Measurements from ENCODE around the gene CDK18. TPM values are rescaled to one million over a fixed set of nuclear protein-coding genes. Genes with fewer than 3 reads are reported as not detected.

Gene CDK18
- total RNA-seq, 2 donors from 2014 or later, result 32.6 to 39.2 TPM

DNA sequence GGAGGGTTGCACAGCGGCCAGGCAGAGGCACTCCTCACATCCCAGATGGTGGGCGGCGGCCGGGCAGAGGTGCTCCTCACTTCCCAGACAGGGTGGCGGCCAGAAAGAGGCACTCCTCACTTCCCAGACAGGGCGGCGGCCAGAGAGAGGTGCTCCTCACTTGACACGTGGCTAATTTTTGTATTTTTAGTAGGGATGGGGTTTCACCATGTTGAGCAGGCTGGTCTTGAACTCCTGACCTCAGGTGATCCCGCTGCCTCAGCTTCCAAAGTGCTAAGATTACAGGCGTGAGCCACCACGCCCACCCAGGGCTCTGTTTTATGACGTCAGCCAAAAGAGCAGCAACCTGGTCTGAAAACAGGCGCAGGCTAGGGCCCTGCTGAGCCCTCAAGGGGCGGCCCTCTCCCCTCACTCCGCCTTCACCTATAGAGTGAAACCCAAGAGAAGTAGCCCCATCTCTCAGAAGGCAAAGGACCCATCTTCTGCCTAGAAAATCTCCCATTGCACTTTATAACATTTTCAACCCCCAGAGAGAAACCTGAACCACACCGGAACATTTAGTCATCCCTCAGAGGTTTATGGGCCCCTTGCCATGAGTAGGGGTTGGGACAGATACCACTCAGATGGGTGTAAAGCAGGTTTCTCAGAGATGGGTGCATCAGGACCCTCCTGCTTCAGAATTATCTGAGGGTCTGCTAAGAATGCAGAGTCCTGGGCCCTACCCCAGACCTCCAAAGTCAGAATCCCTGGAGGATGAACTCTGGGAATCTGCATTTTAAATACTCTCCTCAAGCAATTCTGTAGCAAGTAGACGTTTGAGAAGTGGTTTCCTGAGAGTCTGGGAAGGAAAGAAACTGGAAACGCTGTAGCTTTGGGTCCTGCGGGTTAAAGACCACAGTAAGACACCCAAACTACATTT lies 40.8 kb downstream of the CDK18 start:
- intact Hi-C loops (cut with DNase I, micrococcal nuclease), result no loop called here
- ATAC-seq (no peak), DNase-seq (no peak)

DNA sequence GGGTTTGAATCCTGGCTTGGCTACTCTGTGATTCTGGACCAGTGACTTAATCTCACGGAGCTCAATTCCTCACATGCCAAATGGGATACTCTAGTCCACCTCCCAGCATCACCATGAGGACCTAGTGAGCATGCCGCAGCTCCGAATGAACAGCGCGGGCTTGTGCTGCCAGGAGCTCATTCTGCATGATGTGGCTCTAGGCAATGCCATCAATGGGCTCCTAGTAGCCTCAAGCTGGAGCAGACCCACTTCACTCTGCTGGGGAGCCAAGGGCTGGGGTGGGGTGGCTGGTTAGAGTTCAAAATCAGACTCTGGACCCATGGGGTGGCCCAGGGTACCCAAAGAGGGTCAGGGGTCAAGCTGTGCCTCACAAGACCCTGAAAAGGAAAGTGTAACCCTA lies 41.5 kb downstream of the CDK18 start:
- ATAC-seq, result no peak
- DNase-seq, result no peak
- intact Hi-C loops (cut with DNase I, micrococcal nuclease), result no loop called here

GRCh38 chr1:205546541-205546940 lies 42.1 kb downstream of the CDK18 start:
- ATAC-seq (no peak), DNase-seq (no peak)
- intact Hi-C loops (cut with DNase I, micrococcal nuclease), result no loop called here

DNA sequence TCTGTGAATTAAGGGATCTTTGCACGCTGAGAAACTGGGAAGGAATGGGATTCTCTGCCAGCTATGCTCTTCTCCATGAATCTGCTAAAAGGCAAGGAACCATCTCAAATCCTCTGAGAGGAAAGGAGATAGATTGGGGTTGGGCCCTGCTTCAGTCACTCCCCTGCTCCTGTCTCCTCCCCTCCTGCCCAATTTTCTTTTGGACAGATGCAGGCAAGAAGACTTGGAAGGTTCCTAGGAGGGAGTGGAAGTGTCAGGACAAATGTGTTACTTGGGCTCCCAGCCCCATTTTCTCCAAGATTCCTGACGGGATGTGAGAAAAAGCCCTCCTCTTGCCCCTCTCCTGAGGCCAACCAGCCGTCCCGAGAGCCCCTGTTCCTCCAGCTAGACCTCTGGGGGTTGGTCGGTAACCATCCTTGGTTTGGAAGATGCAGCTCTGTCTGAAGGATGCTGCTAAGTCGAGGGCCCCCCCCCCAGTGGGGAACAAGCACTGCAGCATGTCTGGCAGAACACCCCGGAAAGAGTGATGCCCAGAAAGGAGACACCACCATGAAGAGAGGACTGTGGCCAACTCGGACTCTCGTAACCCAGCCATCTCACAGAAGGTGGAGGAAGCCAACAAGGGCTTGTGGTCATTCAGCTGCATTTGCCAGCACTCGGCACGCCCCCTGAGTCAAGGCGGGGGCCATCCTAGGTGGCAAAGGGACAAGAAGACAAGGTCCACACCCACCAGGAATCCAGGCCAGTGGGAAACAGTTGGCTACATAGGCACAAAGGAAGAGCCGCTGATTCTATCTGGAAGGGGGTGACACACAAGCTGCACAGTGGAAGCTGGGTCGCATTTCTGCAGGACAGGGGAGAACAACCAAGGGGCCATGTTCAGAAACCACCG lies 43.7 kb downstream of the CDK18 start:
- ATAC-seq (no peak), DNase-seq (no peak)
- intact Hi-C loops (cut with DNase I, micrococcal nuclease), result no loop called here

DNA sequence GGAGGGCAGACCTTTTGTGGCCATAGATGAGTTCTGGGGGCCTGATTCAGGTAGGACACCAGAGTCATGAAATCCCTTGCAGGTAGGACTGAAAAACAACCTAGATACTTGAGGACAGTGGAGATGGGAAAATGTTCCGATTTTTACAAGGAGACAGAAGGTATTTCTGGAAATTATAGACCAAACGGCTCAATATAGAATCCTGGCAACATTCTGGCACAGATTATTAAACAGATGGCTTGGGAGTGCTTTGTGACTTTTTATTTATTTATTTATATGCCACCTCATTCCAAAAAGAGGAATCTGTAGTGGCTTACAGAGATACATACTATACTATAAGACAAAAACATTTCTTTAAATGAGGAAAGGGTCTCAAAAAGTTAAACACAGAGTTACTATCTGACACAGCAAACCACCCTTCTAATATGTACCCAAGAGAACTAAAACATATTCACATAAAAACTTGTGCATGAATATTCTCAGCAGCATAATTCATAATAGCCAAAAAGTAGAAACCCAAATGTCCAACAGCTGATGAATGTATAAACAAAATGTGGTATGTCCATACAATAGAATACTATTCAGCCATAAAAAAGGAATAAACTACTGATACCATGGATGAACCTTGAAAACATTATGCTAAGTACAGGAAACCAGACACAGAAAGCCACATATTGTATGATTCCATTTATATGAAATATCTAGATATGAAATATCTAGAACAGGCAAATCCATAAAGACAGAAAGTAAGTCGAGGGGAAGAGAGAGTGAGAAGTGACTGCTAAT lies 49.8 kb downstream of the CDK18 start:
- ATAC-seq (no peak), DNase-seq (no peak)
- intact Hi-C loops (cut with DNase I, micrococcal nuclease), result no loop called here

DNA sequence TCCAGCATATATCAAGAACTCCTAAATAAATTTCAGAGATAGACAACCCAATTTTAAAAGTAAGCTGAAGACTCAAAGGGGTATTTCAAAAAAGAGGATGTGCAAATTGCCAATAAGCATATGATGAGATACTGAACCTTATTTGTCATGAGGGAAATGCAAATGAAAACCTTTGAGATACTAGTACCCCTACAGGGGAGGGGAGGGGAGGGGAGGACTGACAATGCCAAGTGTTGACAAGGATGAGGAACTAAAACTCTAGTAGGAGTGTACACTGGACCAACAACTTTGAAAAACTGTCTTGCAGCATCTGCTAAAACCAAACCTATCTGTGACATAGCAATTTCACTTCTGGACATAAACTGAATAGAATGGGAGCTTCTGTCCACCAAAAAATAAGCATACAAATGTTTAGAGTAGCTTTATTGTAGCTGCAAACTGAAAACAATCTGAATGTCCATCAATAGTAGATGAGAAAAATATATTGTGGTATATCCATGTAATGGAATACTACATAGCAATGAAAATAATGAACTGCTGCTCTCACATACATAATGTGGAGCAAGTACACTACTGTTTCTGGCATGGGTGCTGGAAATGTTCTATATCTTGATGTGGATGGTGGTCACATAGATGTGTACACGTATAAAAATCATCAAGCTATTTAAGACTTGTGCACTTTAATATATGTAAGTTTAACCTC lies 57.2 kb downstream of the CDK18 start:
- ATAC-seq, result no peak
- no peak for DNase-seq
- intact Hi-C loops (cut with DNase I, micrococcal nuclease), result no loop called here

DNA sequence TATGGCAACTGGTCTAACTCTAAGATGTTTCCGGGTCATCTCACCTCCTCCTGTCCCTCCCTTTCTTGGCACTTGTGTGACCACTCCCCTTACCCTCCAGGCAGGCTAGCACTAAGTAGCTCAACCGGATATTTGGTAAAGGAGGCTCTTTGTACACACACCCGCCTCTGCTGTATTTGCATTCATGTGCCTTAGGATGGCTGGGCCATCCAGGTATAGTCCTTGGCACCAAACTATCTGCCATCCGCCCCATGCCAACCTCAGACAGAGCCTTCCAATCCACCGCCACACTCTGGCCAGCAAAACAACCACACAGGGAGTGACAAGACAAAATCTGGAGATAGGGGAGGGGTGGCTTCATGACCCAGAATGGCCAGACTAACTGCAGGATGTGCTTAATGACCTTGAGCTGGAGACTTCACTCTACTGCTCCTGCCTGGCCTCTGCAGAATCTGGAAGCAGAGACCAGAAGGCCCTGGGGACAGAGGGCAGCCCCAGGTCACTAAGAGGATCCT lies 59.5 kb downstream of the CDK18 start:
- intact Hi-C loops (cut with DNase I, micrococcal nuclease), result no loop called here
- DNase-seq (peak; percentile 43 to 87), ATAC-seq (peak; percentile 85)

- intact Hi-C loops (cut with DNase I, micrococcal nuclease), result no loop called here
- ATAC-seq, result peak; percentile 74
- DNase-seq, result no peak
Observed at GRCh38 chr1:205565799-205566198, 61.3 kb downstream of the CDK18 start.

- ATAC-seq (no peak), DNase-seq (no peak)
- intact Hi-C loops (cut with DNase I, micrococcal nuclease), result no loop called here
Observed at GRCh38 chr1:205567716-205568115, 63.2 kb downstream of the CDK18 start.

- no peak for ATAC-seq
- peak in 1 of 2 donors; percentile 4 for DNase-seq
Observed at GRCh38 chr1:205568135-205568468, 63.6 kb downstream of the CDK18 start.

DNA sequence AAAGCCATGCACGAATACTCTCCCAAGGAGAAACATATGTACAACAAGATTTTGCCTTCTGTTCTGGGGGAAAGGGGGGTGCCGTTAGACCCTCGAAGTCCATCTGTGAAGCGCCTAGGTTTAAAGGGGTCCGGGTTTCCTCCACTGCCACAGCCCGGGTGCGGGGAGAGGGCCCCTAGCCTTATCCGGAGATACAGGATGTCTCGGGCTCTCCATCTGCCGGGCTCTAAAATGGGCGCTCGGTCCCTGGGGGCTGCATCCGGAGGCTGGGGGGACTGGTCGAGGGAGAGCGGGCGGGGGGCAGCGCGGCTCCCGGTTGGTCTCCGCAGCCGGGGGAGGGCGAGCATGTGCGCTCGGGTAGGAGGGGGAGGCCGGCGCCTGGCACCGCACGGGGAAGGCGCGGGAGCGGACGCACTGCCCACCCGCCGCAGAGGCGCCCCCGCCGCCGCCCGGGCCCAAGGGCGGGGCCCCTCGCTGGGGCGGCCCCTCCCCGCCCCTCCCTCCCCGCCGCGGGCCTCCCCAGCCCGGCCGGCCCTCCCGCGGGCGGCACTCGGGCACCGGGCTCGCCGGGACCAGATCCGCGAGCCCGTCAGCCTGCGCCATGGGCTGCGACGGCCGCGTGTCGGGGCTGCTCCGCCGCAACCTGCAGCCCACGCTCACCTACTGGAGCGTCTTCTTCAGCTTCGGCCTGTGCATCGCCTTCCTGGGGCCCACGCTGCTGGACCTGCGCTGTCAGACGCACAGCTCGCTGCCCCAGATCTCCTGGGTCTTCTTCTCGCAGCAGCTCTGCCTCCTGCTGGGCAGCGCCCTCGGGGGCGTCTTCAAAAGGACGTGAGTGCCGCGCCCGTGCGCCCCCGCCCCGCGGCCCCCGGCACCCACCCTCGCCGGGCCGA lies 64.2 kb downstream of the CDK18 start:
- intact Hi-C loops (cut with DNase I, micrococcal nuclease), result no loop called here
- ATAC-seq, result peak; percentile 45

More at GRCh38 chr1:205568135-205568468, 63.6 kb downstream of the CDK18 start:
- intact Hi-C loops (cut with DNase I, micrococcal nuclease), result no loop called here

DNA sequence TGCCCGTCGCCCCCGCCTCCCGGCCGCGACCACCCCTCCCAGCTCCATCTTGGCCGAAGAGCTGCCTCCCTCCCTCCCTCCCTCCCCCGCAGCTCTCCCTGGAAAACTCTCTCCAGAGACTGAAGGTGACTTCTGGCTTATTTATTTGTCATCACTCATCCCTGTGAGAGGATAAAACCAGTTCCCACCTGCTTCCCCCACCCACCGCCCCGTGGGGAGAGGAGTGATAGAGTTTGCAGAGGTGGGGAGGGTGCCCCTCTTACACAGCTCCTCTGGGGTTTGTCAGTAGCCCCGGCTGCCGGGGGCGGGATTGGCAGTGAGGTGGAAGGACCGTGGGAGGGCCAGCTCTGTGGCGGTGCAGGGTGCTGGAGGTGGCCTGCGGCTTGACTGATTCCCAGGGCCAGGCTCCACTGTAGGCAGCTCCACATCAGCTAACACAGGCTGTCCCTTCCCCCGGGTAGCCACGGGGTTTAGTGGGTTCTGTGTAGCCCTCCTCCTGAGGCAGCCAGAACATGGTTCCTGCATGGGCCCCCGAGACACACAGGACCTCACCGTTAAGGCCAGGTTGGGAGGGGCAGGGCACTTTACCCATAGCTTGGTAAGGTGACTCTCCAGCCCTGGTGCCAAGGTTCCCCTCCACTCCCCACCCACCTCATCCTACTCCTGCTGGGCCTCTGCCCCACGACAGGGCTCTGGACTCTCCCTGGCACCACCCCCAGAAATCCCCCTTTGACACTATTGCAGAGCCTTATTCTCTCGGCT lies 65.1 kb downstream of the CDK18 start:
- DNase-seq, result peak in 1 of 2 donors; percentile 33
- ATAC-seq, result peak; percentile 14
- intact Hi-C loops (cut with DNase I, micrococcal nuclease), result no loop called here

More for the DNA sequence above, 64.2 kb downstream of the CDK18 start:
- peak in 1 of 2 donors; percentile 53 for DNase-seq

DNA sequence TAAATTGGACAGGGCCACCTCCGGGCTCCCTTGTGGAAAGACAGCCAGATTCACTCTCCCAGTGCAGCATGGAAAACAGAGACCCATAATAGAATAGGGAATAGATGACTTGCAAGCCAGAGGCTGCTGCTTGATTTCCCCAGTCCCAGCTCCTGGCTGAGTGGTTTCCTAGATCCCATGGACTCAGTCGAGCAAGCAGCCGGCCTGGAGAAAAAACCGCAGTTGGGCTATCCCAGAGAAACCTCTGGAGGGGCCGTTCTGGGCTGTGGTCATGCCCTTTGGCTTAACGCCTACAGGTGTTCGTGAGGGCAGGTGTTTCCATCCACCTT lies 65.7 kb downstream of the CDK18 start:
- ATAC-seq, result no peak
- DNase-seq, result no peak
- intact Hi-C loops (cut with DNase I, micrococcal nuclease), result no loop called here

GRCh38 chr1:205570796-205571537 lies 66.5 kb downstream of the CDK18 start:
- ATAC-seq (no peak), DNase-seq (no peak)
- intact Hi-C loops (cut with DNase I, micrococcal nuclease), result no loop called here

DNA sequence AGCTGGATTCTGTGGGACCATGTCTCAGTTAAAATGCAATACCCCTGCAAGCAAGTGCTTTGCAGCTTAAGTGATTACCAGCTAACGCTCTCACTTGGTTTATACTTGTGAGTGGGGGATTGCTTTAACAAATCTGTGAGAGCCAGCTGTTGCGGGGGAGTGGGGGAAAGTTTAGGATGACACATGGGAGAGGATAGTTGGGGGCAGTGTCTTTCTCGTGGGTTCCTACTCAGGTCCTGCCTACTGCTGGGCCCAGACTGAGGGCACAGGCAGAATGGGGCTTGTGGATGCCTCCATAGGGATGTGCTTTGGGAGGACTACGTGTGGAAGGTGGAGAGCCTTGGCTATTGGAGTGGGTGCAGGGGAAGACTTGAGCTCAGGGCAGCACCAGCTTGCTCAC lies 67.3 kb downstream of the CDK18 start:
- intact Hi-C loops (cut with DNase I, micrococcal nuclease), result no loop called here
- DNase-seq, result no peak
- no peak for ATAC-seq

DNA sequence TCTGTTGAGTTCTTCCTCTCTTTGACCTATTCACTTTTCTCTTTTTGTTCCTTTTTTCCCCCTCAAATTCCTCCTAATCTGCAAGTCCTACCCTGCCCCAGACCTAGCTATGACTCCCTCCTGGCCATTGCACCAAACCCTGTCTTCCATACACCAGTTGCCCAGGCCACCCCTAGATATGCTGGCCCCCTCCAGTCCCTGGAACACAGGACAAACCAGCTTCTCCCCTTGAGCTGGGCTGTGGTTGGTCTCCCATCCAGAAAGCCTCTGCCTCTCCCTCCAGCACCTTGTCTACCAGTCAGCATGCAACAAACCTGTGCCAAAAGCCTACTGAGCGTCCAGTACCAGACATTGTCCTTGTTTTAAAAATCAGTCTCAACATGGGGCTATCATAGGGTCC lies 68.0 kb downstream of the CDK18 start:
- DNase-seq (no peak), ATAC-seq (no peak)
- intact Hi-C loops (cut with DNase I, micrococcal nuclease), result no loop called here

Measured in left colon (tissue), 2 donors.